ENCODE data around the gene MINDY4.

Gene MINDY4

GRCh38 chr7:30743371-30744074, 27.7 kb upstream of the MINDY4 start:
- DNase-seq (ENCODE audit: low read depth) = peak; percentile 56

GRCh38 chr7:30744075-30744417, 27.2 kb upstream of the MINDY4 start:
- DNase-seq (ENCODE audit: low read depth) = no peak

GRCh38 chr7:30745261-30745941, 25.8 kb upstream of the MINDY4 start:
- DNase-seq (ENCODE audit: low read depth) = no peak

- no peak for DNase-seq (ENCODE audit: low read depth)
Observed at GRCh38 chr7:30750010-30750409, 21.2 kb upstream of the MINDY4 start.

- peak; percentile 98 for DNase-seq (ENCODE audit: low read depth)
Observed at GRCh38 chr7:30750683-30751650, 20.2 kb upstream of the MINDY4 start.

- DNase-seq (ENCODE audit: low read depth) = peak; percentile 43
Observed at GRCh38 chr7:30751696-30752273, 19.4 kb upstream of the MINDY4 start, which contains the start of gene INMT. INMT (plus strand) TSS chr7:30752135; CDS start chr7:30752151, 16 bp downstream.

- DNase-seq (ENCODE audit: low read depth) = no peak
Observed at GRCh38 chr7:30752484-30752883, 18.7 kb upstream of the MINDY4 start.

GRCh38 chr7:30752979-30753378, 18.2 kb upstream of the MINDY4 start:
- DNase-seq (ENCODE audit: low read depth) = peak; percentile 38

- no peak for DNase-seq (ENCODE audit: low read depth)
Observed at GRCh38 chr7:30754315-30754877, 16.8 kb upstream of the MINDY4 start.

- peak; percentile 76 for DNase-seq (ENCODE audit: low read depth)
Observed at GRCh38 chr7:30755384-30756154, 15.6 kb upstream of the MINDY4 start.

GRCh38 chr7:30757342-30757692, 13.9 kb upstream of the MINDY4 start:
- no peak for DNase-seq (ENCODE audit: low read depth)

GRCh38 chr7:30760514-30761213, 10.6 kb upstream of the MINDY4 start:
- DNase-seq (ENCODE audit: low read depth) = no peak

GRCh38 chr7:30761214-30762156, 9.7 kb upstream of the MINDY4 start:
- no peak for DNase-seq (ENCODE audit: low read depth)

- peak; percentile 67 for DNase-seq (ENCODE audit: low read depth)
Observed at GRCh38 chr7:30764030-30764975, 6.9 kb upstream of the MINDY4 start.

GRCh38 chr7:30765408-30765807, 5.8 kb upstream of the MINDY4 start:
- no peak for DNase-seq (ENCODE audit: low read depth)

- no peak for DNase-seq (ENCODE audit: low read depth)
Observed at GRCh38 chr7:30770845-30771173, 408 bp upstream of the MINDY4 start.

GRCh38 chr7:30771880-30772425, 736 bp downstream of the MINDY4 start:
- peak; percentile 18 for DNase-seq (ENCODE audit: low read depth)

GRCh38 chr7:30772984-30773383, 1.8 kb downstream of the MINDY4 start:
- no peak for DNase-seq (ENCODE audit: low read depth)
